GM19452 (cell line): ENCODE results near the gene IRAK4.
A peak's percentile ranks its signal among the peaks of the same experiment; 100 is the strongest.
"Not testable (repeated sequence)": the region's sequence is repeated elsewhere in the genome, so short reads cannot be mapped to it uniquely, and the experiment has no call there.

Source experiments
- ATAC-seq: cut with Tn5 transposase; IDR thresholded peaks from one replicate; pipeline ENCODE4 v1.9.1; 2021; ENCODE audit not compliant: unreplicated experiment

IRAK4 gene

GRCh38 chr12:43758728-43759563, at the start of gene IRAK4, which contains the start of gene PUS7L:
Gene IRAK4 (plus strand): TSS chr12:43758951. CDS start chr12:43768112, 9,161 bp downstream.
Gene PUS7L (minus strand): TSS chr12:43758790. CDS start chr12:43755245, 3,545 bp downstream.
- ATAC-seq: peak; percentile 93

DNA sequence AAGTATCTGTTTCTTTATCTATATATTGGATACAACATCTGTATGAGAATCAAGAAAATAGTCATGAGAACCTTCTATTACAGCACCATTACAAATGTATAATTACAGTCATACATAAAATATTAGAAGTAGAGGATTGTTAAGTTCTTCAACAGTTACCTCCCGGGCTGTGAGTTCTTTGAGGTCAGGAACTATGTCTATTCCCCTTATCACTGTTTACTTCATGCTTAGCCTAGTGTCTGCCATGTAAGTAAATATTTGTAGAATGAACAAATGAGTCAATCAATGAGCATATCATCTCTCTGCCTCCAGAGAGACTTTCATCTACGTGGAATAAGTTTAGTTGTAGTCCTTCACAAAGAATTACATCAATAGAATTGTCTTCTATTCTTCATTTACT, 47.4 kb upstream of the IRAK4 start:
- no peak for ATAC-seq

DNA sequence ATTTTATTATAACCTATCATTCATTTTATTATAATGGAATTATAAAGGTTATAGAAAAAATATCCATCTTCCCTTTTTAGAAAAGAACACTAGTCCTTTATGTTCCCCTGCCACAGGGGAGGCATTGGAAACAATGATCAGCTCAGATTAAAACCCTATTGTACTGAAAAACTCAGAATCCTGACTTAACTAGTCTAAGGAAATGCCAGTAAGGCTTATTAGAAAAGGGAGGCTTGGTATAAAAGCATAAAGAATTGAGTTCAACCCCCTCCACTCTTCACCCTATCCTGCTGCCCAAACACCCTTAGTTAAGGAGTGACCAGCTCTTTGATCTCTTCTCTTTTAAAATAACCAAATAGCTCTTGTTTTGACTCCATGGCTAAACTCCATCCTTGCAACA, 36.1 kb upstream of the IRAK4 start:
- ATAC-seq: no peak

DNA sequence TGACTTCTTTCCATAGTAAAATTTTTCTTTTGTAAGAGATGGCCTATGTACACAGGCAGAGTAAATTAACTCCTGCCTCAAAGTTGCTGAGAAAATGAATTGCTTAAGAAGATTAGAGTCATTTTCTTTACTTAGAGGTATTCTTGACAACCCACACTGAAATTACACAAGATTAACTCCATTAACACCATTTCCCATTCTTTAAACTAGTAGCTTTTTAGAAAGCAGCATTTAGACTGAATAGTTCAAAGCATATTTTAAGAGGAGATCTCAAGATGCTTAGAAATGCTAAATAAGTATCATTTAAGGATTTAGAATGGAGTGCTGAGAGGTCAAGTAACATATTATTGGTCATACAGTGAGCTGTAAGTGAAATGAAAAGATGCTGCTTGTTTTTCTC, 35.6 kb upstream of the IRAK4 start:
- no peak for ATAC-seq

- no peak for ATAC-seq
Observed at GRCh38 chr12:43728117-43728516, 30.6 kb upstream of the IRAK4 start.

DNA sequence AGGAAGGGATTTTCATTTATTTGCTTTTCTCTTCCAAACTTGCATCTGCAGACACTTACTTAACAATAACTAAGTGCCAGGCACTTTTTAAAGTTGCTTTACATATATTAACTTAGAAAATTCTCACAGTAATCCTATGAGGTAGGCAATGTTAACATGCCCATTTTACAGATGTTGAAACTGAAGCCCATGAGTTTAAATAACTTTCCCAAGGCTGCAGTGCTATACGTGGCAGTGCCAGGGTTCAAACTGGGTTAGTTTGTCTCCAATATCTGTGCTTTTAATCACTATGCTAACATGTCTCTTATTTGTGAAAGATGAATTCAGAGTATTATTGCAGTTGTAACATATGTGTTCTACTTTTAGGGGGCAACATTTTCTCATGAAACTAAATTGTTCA, 30.1 kb upstream of the IRAK4 start:
- ATAC-seq: no peak

GRCh38 chr12:43730283-43730682, 28.5 kb upstream of the IRAK4 start:
- no peak for ATAC-seq

DNA sequence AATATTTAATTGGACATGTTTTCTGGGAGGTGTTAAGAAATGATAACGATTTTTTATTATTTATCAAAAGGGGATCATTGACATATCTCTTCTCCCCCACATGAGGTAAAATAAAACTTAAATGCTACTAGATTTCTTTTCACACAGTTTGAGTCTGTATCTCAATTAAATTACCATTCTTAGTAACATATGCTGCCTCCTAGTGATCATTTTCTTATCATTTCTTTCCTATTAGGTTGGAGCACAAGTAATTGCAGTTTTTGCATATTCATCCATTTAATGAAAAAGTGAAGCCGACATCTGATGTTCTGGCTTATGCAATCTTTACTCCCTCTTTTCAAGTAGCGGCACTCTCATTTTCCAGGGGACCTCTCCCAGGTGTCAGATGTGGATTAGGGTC, 25.1 kb upstream of the IRAK4 start:
- no peak for ATAC-seq

GRCh38 chr12:43736927-43737440, 21.8 kb upstream of the IRAK4 start:
- ATAC-seq: no peak

GRCh38 chr12:43737646-43738045, 21.1 kb upstream of the IRAK4 start:
- ATAC-seq: no peak

- no peak for ATAC-seq
Observed at GRCh38 chr12:43740511-43741100, 18.1 kb upstream of the IRAK4 start.

- no peak for ATAC-seq
Observed at GRCh38 chr12:43742106-43742505, 16.6 kb upstream of the IRAK4 start.

- ATAC-seq: no peak
Observed at GRCh38 chr12:43744826-43745225, 13.9 kb upstream of the IRAK4 start.

- no peak for ATAC-seq
Observed at GRCh38 chr12:43749016-43749415, 9.7 kb upstream of the IRAK4 start.

DNA sequence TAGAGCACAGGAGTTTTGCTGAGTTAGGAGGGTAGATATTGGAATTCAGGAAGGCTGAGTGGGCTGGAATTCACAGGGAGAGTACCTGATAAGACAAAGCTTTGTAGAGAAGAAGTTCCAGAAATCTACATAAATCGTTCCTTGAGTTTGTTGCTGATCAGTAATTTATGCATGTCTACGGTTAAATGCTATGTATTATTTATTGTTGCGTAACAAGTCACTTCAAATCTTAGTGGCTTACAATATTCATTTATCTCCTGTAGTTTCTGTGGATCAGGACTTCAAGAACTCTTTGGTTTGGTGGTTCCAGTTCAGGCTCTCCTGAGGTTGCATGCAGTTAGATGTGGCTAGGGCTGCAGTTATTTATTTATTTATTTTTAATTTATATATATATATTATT, 7.9 kb upstream of the IRAK4 start:
- ATAC-seq: no peak

- not testable (repeated sequence) for ATAC-seq
Observed at GRCh38 chr12:43751360-43751759, 7.4 kb upstream of the IRAK4 start.

DNA sequence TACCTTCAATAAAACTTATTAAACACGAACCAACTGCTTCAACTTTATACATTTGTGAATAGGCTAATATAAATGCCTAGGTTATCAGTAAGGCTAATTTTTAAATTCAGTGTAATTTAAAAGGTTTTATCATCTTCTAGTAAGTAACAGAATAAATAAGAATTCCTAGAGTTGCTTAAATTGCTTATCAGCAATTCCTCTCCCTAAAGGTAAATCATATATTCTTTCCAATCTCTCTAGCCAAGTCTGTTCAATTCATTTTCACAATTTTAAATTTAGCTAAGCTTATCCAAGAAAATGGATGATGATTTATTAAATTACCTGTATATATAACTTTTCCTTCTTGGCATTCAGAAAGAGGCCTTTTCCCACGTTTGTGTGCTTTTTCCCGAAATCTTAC, 4.7 kb upstream of the IRAK4 start:
- no peak for ATAC-seq

DNA sequence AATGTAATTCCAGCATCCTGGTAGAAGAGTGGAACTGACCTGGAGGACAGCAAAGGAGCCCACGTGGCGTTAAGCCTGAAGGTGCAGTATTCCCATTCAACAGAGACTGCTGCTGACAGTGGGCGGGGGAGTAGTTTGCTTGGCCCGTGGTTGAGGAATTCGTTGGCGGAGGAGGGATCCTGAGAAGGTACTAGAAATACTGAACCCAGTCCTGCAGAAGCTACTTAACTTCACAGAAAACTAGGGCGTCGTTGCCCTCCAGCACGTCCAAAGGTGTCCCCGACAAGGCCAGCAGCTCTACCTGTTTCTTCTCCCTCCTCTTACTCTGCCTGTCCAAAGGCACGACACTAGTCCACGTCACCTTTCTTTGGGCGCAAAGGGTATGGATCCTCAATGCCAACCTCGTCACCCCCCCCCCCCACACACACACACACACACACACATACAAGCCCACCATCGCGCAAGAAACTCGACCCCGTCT, 464 bp upstream of the IRAK4 start:
- peak; percentile 2 for ATAC-seq

DNA sequence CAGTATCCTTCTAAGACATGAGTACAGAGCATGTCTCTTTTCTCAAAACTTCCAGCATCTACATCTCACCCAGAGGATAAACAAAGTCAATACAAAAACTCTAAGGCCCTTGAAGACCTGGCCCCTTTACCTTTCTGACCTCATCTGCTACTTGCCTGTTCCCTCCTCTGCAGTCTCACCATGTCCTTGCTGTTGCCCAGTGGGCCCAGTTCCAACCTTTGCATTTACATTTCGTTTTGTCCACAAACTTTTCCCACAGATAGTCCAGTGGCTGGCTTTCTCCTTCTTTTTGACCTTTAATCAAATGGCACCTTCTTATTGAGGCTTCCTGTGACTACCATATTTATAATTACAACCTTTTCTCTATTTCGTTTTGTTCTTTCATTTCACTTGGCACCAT, 1.6 kb downstream of the IRAK4 start:
- ATAC-seq: no peak

- no peak for ATAC-seq
Observed at GRCh38 chr12:43761500-43761899, 2.7 kb downstream of the IRAK4 start.

DNA sequence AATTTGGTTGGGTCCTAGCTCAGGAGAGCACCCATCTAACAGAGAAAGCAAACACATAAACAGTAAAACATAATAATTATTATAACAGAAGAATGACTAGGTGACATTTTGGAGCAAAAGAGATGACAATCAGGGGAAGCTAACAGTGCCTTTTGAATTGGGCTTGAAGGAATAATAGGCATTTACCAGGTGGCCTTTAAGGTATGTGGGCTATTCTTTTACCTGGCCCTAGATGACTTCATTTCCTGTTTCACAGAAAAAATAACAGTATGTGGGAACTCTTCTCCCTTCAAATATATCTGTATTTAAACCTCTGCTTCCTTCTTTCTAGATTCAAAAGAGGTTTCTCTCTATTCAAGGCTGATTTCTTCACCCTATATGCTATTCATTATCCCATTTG, 3.8 kb downstream of the IRAK4 start:
- ATAC-seq: no peak

DNA sequence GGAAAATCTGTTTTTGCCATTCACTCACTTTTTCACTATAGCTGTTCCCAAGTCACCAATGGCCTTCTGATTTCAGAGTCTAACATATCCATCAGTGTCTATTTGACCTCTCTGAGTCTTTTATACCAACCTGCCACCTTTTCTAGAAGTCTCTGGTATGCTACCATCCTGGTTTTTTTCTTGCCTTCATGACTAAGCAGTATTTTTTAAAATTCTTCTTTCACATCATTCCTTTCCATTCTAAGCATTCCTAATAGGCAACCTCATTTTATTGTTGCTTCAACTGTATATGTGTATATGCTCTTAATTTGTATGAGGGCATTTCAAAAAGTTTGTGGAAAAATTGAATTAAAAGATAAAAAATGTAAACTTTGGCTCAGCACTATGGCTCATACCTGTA, 5.0 kb downstream of the IRAK4 start:
- no peak for ATAC-seq
